ENCODE measurements around the gene PGBD5.

The PGBD5 gene

DNA sequence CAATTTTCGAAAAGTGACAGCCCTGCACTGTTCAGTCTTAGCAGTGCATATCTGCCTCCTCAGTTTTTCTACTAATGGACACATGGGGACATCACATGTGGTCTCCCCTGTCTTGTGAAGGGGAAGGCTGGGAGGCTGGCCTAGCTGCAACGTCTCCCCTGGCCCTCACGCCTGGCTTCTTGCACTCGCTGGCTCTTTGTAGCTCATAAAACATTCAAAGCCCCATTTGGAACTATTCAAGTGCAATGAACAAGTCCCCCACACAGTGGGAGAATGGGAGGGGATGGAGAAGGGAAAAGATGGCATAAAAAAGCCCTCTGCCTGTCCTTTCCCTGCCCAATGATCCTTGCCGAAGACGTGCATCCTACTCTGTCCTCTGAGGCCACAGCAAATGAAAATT, 73.6 kb downstream of the PGBD5 start:
- no peaks in the 10 kb centered on the region for H3K79me2 ChIP-seq (ENCODE audit: low read length)
- H4K20me1 ChIP-seq (ENCODE audit: insufficient read depth, low read length) = no peaks in the 10 kb centered on the region
- H3K4me3 ChIP-seq (ENCODE audit: low read length) = no peak overlapping the region
- no peak overlapping the region for H2AFZ ChIP-seq (ENCODE audit: low read depth, low read length)
- H3K4me1 ChIP-seq (ENCODE audit: low read length) = no peaks in the 10 kb centered on the region
- no peaks in the 10 kb centered on the region for H3K36me3 ChIP-seq (replicated peaks; ENCODE audit: low read depth, low read length)
- H3K9me3 ChIP-seq (ENCODE audit: insufficient read depth, low read length) = no peaks in the 10 kb centered on the region
- H3K4me2 ChIP-seq (ENCODE audit: low read length) = no peak overlapping the region
- no peak overlapping the region for H3K9ac ChIP-seq (ENCODE audit: low read length)
- peaks cover 20% of the 10 kb centered on the region for H3K27me3 ChIP-seq (ENCODE audit: low read depth, low read length)
- no peak overlapping the region for H3K27ac ChIP-seq (ENCODE audit: low read length)
- TF ChIP-seq EZH2phosphoT487 (IDR thresholded peaks at IDR 0.05; ENCODE audit: low read depth) = no peak
- TF ChIP-seq, protein P1, sequence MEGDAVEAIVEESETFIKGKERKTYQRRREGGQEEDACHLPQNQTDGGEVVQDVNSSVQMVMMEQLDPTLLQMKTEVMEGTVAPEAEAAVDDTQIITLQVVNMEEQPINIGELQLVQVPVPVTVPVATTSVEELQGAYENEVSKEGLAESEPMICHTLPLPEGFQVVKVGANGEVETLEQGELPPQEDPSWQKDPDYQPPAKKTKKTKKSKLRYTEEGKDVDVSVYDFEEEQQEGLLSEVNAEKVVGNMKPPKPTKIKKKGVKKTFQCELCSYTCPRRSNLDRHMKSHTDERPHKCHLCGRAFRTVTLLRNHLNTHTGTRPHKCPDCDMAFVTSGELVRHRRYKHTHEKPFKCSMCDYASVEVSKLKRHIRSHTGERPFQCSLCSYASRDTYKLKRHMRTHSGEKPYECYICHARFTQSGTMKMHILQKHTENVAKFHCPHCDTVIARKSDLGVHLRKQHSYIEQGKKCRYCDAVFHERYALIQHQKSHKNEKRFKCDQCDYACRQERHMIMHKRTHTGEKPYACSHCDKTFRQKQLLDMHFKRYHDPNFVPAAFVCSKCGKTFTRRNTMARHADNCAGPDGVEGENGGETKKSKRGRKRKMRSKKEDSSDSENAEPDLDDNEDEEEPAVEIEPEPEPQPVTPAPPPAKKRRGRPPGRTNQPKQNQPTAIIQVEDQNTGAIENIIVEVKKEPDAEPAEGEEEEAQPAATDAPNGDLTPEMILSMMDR (IDR thresholded peaks at IDR 0.05; ENCODE audit: low read depth, low read length) = no peak

DNA sequence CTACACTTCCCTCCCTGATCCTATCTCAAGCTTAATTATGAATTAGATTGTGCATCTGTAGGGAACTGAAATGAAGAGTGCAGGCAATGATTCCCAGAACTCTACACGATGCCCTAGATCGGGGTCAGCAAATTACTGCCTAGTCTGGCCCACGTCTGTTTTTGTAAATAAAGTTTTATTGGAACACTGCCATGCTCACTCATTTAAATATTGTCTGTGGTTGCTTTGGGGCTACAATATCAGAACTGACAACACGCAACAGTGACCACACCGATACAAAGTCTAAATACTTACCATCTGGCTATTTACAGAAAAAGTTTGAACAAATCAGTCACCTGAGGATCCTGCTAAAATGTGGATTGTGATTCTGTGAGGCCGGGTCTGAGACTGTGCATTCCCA, 74.1 kb downstream of the PGBD5 start:
- no peaks in the 10 kb centered on the region for H3K9me3 ChIP-seq (ENCODE audit: insufficient read depth, low read length)
- H3K36me3 ChIP-seq (replicated peaks; ENCODE audit: low read depth, low read length) = no peaks in the 10 kb centered on the region
- no peaks in the 10 kb centered on the region for H3K79me2 ChIP-seq (ENCODE audit: low read length)
- TF ChIP-seq, protein P1 (IDR thresholded peaks at IDR 0.05; ENCODE audit: low read depth, low read length) = no peak
- no peak for TF ChIP-seq EZH2phosphoT487 (IDR thresholded peaks at IDR 0.05; ENCODE audit: low read depth)
- peaks cover 20% of the 10 kb centered on the region for H3K27me3 ChIP-seq (ENCODE audit: low read depth, low read length)
- no peak overlapping the region for H3K9ac ChIP-seq (ENCODE audit: low read length)
- H3K4me2 ChIP-seq (ENCODE audit: low read length) = no peak overlapping the region
- H3K4me1 ChIP-seq (ENCODE audit: low read length) = no peaks in the 10 kb centered on the region
- H4K20me1 ChIP-seq (ENCODE audit: insufficient read depth, low read length) = no peaks in the 10 kb centered on the region
- no peak overlapping the region for H3K27ac ChIP-seq (ENCODE audit: low read length)
- H3K4me3 ChIP-seq (ENCODE audit: low read length) = no peak overlapping the region
- H2AFZ ChIP-seq (ENCODE audit: low read depth, low read length) = no peak overlapping the region

DNA sequence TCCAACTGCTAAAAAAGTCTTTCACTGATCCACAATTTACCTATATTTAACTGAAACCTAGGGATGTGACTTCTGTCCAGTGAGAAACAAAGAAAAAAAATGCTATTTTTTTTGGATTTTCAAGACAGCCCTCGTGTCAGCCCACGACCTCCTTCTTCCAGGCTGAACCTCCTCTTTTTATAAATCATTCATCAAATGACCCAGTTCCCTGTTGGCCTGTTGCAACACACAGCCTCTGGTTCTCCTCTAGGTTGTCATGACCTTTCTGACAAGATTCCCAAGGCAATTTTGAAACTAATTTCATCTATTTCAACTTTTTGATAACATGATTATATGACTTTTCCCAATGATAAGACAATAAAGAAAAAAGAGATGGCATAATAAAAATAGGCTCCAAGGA, 74.6 kb downstream of the PGBD5 start:
- H3K27me3 ChIP-seq (ENCODE audit: low read depth, low read length) = peaks cover 20% of the 10 kb centered on the region
- no peak overlapping the region for H3K4me2 ChIP-seq (ENCODE audit: low read length)
- H2AFZ ChIP-seq (ENCODE audit: low read depth, low read length) = no peak overlapping the region
- no peaks in the 10 kb centered on the region for H4K20me1 ChIP-seq (ENCODE audit: insufficient read depth, low read length)
- H3K36me3 ChIP-seq (replicated peaks; ENCODE audit: low read depth, low read length) = no peaks in the 10 kb centered on the region
- no peak overlapping the region for H3K4me3 ChIP-seq (ENCODE audit: low read length)
- no peaks in the 10 kb centered on the region for H3K4me1 ChIP-seq (ENCODE audit: low read length)
- TF ChIP-seq EZH2phosphoT487 (IDR thresholded peaks at IDR 0.05; ENCODE audit: low read depth) = no peak
- TF ChIP-seq, protein P1 (IDR thresholded peaks at IDR 0.05; ENCODE audit: low read depth, low read length) = no peak
- no peak overlapping the region for H3K9ac ChIP-seq (ENCODE audit: low read length)
- no peaks in the 10 kb centered on the region for H3K79me2 ChIP-seq (ENCODE audit: low read length)
- H3K27ac ChIP-seq (ENCODE audit: low read length) = no peak overlapping the region
- no peaks in the 10 kb centered on the region for H3K9me3 ChIP-seq (ENCODE audit: insufficient read depth, low read length)

DNA sequence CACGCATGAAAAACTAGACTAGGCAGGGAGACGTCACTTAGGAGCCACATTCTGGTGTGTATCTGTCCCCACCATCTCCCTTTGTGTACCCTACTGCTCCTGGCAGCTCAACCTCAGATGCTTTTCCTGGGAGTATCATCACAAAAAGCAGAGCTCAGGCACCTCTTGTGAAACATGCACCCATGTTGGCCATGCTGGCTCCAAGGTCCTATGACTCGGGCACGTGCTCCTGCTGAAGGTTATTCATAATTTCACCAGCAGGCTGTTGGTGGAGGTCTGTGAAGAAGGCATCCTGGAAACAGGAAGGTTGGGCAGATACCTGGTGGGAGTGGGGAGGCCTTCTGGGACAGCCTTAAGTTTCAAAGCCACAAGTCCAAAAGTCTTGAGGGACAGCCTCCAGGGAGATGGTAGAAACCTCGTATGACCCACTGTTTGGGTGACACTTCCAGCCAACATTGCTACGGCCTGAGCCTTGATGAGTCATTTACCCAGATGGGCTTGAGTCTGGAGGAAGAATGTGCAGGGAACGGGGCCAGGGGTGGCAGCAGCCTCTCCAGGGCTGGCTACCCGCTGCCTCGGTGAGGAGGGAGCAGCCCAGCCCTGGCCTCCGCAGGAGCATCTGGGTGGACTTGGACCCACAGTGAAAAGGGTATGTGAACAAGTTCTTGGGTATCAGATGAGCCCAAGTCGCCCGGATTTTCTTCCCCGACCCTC, 75.8 kb downstream of the PGBD5 start:
- H2AFZ ChIP-seq (ENCODE audit: low read depth, low read length) = no peak overlapping the region
- H3K27ac ChIP-seq (ENCODE audit: low read length) = no peak overlapping the region
- H3K79me2 ChIP-seq (ENCODE audit: low read length) = no peaks in the 10 kb centered on the region
- no peaks in the 10 kb centered on the region for H3K36me3 ChIP-seq (replicated peaks; ENCODE audit: low read depth, low read length)
- H3K4me3 ChIP-seq (ENCODE audit: low read length) = no peak overlapping the region
- H3K4me1 ChIP-seq (ENCODE audit: low read length) = no peaks in the 10 kb centered on the region
- H3K9ac ChIP-seq (ENCODE audit: low read length) = no peak overlapping the region
- TF ChIP-seq, protein P1 (IDR thresholded peaks at IDR 0.05; ENCODE audit: low read depth, low read length) = no peak
- no peak for TF ChIP-seq EZH2phosphoT487 (IDR thresholded peaks at IDR 0.05; ENCODE audit: low read depth)
- H4K20me1 ChIP-seq (ENCODE audit: insufficient read depth, low read length) = no peaks in the 10 kb centered on the region
- peaks cover 24% of the 10 kb centered on the region for H3K27me3 ChIP-seq (ENCODE audit: low read depth, low read length)
- H3K9me3 ChIP-seq (ENCODE audit: insufficient read depth, low read length) = no peaks in the 10 kb centered on the region
- no peak overlapping the region for H3K4me2 ChIP-seq (ENCODE audit: low read length)
